K562 (cell line): Measurements from ENCODE around the gene SNX30. TPM values are rescaled to one million over a fixed set of nuclear protein-coding genes. Genes with fewer than 3 reads are reported as not detected.

Experiments
- CBFA2T2 ChIP-seq: fragments of 450-650 bp; conservative IDR thresholded peaks from 2 replicates; pipeline ENCODE4 v1.6.1; 2017; ENCODE audit warnings: mild to moderate bottlenecking
- ETS2 ChIP-seq: IDR thresholded peaks from 2 replicates; pipeline ENCODE4 v1.6.1; 2016; ENCODE audit warnings: borderline replicate concordance, missing genetic modification characterization, mild to moderate bottlenecking, moderate library complexity, missing compliant biosample characterization; ENCODE audit not compliant: poor library complexity, severe bottlenecking
- PATZ1 ChIP-seq: fragments of 250-450 bp; sonication (Bioruptor Pico); IDR thresholded peaks from 2 replicates; pipeline ENCODE4 v1.5.0; 2020; ENCODE audit warnings: mild to moderate bottlenecking, borderline replicate concordance
- PBX2 ChIP-seq, 2 experiments: IDR thresholded peaks in 1 of 2; conservative IDR thresholded peaks in 1 of 2; 2 replicates each; pipeline ENCODE4 v1.6.1; 2016; ENCODE audit warnings: low read depth in 2 of 2, mild to moderate bottlenecking in 1 of 2, missing compliant biosample characterization in 1 of 2, missing genetic modification characterization in 1 of 2, moderate library complexity in 1 of 2
- RBM25 ChIP-seq: fragments of 200-400 bp; formaldehyde crosslinking; IDR thresholded peaks from 2 replicates; pipeline ENCODE4 v1.6.1; 2018; ENCODE audit warnings: low read length, low read depth, moderate library complexity; ENCODE audit not compliant: severe bottlenecking
- SMARCA5 ChIP-seq: fragments of 450-650 bp; IDR thresholded peaks from 2 replicates; pipeline ENCODE4 v1.6.1; 2016
- SOX6 ChIP-seq: fragments of 450-650 bp; IDR thresholded peaks from 2 replicates; pipeline ENCODE4 v1.6.1; 2014; ENCODE audit warnings: mild to moderate bottlenecking
- TRIM24 ChIP-seq, 2 experiments: fragments of 450-650 bp; IDR thresholded peaks; 2 replicates each; pipeline ENCODE4 v1.6.1; 2016
- YY1 ChIP-seq, 3 experiments: IDR thresholded peaks; 2 replicates each; pipeline ENCODE4 v1.6.1; 2011; ENCODE audit warnings: low read length in 2 of 3, mild to moderate bottlenecking in 2 of 3, moderate library complexity in 2 of 3, borderline replicate concordance in 1 of 3, control low read depth in 1 of 3, low read depth in 1 of 3; ENCODE audit not compliant: insufficient read depth in 3 of 3, insufficient replicate concordance in 2 of 3, control insufficient read depth in 1 of 3, insufficient read length in 1 of 3; ENCODE audit errors: extremely low read depth in 1 of 3
- ZNF830 ChIP-seq: fragments of 250-450 bp; sonication (Bioruptor Pico); IDR thresholded peaks from 2 replicates; pipeline ENCODE4 v1.5.0; 2021; ENCODE audit warnings: mild to moderate bottlenecking
- polyA plus RNA-seq, 8 experiments: library from polyadenylated mRNA; depleted of rRNA in 4 of 8; stranded (reverse) in 5 of 8; unstranded in 3 of 8; fragments of >200 nt; fragmentation: Nextera tagmentation in 2 of 8; fragmentation: Illumina TruSeq in 1 of 8; extraction: Ambion mirVana in 2 of 8; extraction: Trizol in 1 of 8; gene quantifications; 2 replicates each; pipeline versions ENCODE4 v1.2.1 to v1.2.3, GENCODE V29; 2011 to 2014; ENCODE audit warnings: inconsistent platforms in 1 of 8, missing spikeins in 1 of 8
- total RNA-seq, 7 experiments: library from RNA; depleted of rRNA in 6 of 7; stranded (reverse); fragments of >200 nt in 6 of 7; fragmentation: Illumina TruSeq in 2 of 7; extraction: Trizol in 2 of 7; gene quantifications; 2 replicates each; pipeline versions ENCODE4 v1.2.1 to v1.2.3, GENCODE V29; 2011 to 2021; ENCODE audit warnings: low replicate concordance in 1 of 7
- TF ChIP-seq, protein P1 (sequence below): sonication (generic); formaldehyde crosslinking; IDR thresholded peaks from 2 replicates; pipeline ENCODE4 v1.9.0; 2022; ENCODE audit warnings: mild to moderate bottlenecking, missing genetic modification reagents
- TF ChIP-seq, protein P2 (sequence below): fragments of 450-650 bp; IDR thresholded peaks from 2 replicates; pipeline ENCODE4 v1.6.1; 2016; ENCODE audit warnings: mild to moderate bottlenecking
- TF ChIP-seq, protein P3 (sequence below): sonication (generic); formaldehyde crosslinking; IDR thresholded peaks from 2 replicates; pipeline ENCODE4 v1.4.0; 2020; ENCODE audit warnings: mild to moderate bottlenecking, missing genetic modification reagents

Gene SNX30
- total and polyA plus RNA-seq, 9 of the 15 experiments (the other 6 are each of a cell fraction or from before 2014, with no cell fraction given): 0.76 to 5.9 (median 3.3) TPM

GRCh38 chr9:112750016-112750763, at the start of gene SNX30 (continued):
- TF ChIP-seq ETS2 (tag) (no peak), PBX2 (CRISPR knock-in tag; IDR thresholded peaks at IDR 0.05; ENCODE audit: low read depth) (no peak), PBX2 (tag; conservative IDR thresholded peaks at IDR 0.05; ENCODE audit: low read depth) (no peak), CBFA2T2 (no peak; the same call in 1 of the 2 replicates), SOX6 (peak; percentile 39; the same call in 1 of the 2 replicates), TRIM24 (IDR thresholded peaks at IDR 0.05) (no peak), YY1 (IDR thresholded peaks at IDR 0.05; ENCODE audit: borderline replicate concordance in 1 of 3, control insufficient read depth in 1 of 3, extremely low read depth in 1 of 3, insufficient read depth in 3 of 3, insufficient read length in 1 of 3, insufficient replicate concordance in 2 of 3, low read depth in 1 of 3, low read length in 2 of 3) (peak in 1 of 3 experiments; percentile 58), RBM25 (no peak), ZNF830 (CRISPR knock-in tag) (no peak), SMARCA5 (no peak), PATZ1 (CRISPR knock-in tag) (no peak)
- TF ChIP-seq, protein P1, sequence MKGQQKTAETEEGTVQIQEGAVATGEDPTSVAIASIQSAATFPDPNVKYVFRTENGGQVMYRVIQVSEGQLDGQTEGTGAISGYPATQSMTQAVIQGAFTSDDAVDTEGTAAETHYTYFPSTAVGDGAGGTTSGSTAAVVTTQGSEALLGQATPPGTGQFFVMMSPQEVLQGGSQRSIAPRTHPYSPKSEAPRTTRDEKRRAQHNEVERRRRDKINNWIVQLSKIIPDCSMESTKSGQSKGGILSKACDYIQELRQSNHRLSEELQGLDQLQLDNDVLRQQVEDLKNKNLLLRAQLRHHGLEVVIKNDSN: peak; percentile 82
- TF ChIP-seq, protein P2, sequence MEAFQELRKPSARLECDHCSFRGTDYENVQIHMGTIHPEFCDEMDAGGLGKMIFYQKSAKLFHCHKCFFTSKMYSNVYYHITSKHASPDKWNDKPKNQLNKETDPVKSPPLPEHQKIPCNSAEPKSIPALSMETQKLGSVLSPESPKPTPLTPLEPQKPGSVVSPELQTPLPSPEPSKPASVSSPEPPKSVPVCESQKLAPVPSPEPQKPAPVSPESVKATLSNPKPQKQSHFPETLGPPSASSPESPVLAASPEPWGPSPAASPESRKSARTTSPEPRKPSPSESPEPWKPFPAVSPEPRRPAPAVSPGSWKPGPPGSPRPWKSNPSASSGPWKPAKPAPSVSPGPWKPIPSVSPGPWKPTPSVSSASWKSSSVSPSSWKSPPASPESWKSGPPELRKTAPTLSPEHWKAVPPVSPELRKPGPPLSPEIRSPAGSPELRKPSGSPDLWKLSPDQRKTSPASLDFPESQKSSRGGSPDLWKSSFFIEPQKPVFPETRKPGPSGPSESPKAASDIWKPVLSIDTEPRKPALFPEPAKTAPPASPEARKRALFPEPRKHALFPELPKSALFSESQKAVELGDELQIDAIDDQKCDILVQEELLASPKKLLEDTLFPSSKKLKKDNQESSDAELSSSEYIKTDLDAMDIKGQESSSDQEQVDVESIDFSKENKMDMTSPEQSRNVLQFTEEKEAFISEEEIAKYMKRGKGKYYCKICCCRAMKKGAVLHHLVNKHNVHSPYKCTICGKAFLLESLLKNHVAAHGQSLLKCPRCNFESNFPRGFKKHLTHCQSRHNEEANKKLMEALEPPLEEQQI: peak; percentile 29; the same call in 1 of the 2 replicates
- TF ChIP-seq, protein P3, sequence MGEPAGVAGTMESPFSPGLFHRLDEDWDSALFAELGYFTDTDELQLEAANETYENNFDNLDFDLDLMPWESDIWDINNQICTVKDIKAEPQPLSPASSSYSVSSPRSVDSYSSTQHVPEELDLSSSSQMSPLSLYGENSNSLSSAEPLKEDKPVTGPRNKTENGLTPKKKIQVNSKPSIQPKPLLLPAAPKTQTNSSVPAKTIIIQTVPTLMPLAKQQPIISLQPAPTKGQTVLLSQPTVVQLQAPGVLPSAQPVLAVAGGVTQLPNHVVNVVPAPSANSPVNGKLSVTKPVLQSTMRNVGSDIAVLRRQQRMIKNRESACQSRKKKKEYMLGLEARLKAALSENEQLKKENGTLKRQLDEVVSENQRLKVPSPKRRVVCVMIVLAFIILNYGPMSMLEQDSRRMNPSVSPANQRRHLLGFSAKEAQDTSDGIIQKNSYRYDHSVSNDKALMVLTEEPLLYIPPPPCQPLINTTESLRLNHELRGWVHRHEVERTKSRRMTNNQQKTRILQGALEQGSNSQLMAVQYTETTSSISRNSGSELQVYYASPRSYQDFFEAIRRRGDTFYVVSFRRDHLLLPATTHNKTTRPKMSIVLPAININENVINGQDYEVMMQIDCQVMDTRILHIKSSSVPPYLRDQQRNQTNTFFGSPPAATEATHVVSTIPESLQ (CRISPR knock-in tag): no peak
